ENCODE data around the gene NHERF1. TPM values are rescaled to one million over a fixed set of nuclear protein-coding genes. Genes with fewer than 3 reads are reported as not detected.

Gene NHERF1
- total and polyA plus RNA-seq, 2 donors (not counting 3 experiments of a cell fraction or from before 2014, with no cell fraction given): 24.4 to 26.9 TPM

GRCh38 chr17:74756891-74757290 lies 8.5 kb downstream of the NHERF1 start:
- Histone ChIP-seq H4K20me1 (replicated peaks; ENCODE audit: control insufficient read depth, extremely low read depth, insufficient read depth, low read length) (no peaks in the 10 kb centered on the region), H3K36me3 (ENCODE audit: control insufficient read depth in 2 of 2, extremely low read depth in 1 of 2, insufficient read depth in 2 of 2, low read length in 2 of 2) (no peaks in the 10 kb centered on the region), H3K9ac (replicated peaks; ENCODE audit: extremely low read depth, insufficient read depth, low read length) (no peak overlapping the region), H3K9me3 (replicated peaks; ENCODE audit: control insufficient read depth, insufficient read depth, low read length) (no peaks in the 10 kb centered on the region), H3K79me2 (ENCODE audit: control insufficient read depth, insufficient read depth, low read length) (no peaks in the 10 kb centered on the region), H3K9me1 (replicated peaks; ENCODE audit: control insufficient read depth, extremely low read depth, insufficient read depth, low read length) (no peaks in the 10 kb centered on the region), H3K4me1 (ENCODE audit: control insufficient read depth, extremely low read depth, insufficient read depth, low read length) (peaks cover 7% of the 10 kb centered on the region), H3K27me3 (ENCODE audit: control insufficient read depth in 2 of 2, insufficient read depth in 2 of 2, low read length in 2 of 2) (no peaks in the 10 kb centered on the region), H2AFZ (ENCODE audit: low read depth, low read length) (no peak overlapping the region), H3K27ac (ENCODE audit: insufficient read depth, low read depth, low read length) (no peak overlapping the region), H3K4me3 (replicated peaks in 1 of 3; ENCODE audit: insufficient read depth in 1 of 3, low read depth in 1 of 3, low read length in 3 of 3) (no peak overlapping the region), H3K4me2 (ENCODE audit: insufficient read depth, low read length) (no peak overlapping the region)
- ChIA-PET POLR2A (interaction anchor here (0.5 to 0.9 kb wide), 2 partner anchors 18 to 19 kb away, joined by 4 to 5 read pairs; partner anchors contain the start of gene NAT9), CTCF (interaction anchor here (0.9 to 3.5 kb wide), 3 partner anchors 12 to 20 kb away, joined by 3 to 14 read pairs (median 8); partner anchors contain the start of gene RAB37)
- intact Hi-C loops (cut with micrococcal nuclease) (loop anchor here (1.0 kb wide), 1 partner anchor 8 kb away; no protein-coding TSS in a partner anchor), dilution Hi-C loops (cut with MboI; ENCODE audit: extremely low pct_ligation_motif_present, low sequenced_read_pairs) (no loop called here)
- no peak for TF ChIP-seq MAX (IDR thresholded peaks at IDR 0.05; ENCODE audit: insufficient read depth, insufficient read length)
- TF ChIP-seq EZH2 (IDR thresholded peaks at IDR 0.05; ENCODE audit: borderline replicate concordance, low read depth, low read length, severe bottlenecking): no peak
- no peak for TF ChIP-seq CTCF (IDR thresholded peaks at IDR 0.05; ENCODE audit: extremely low read depth in 1 of 2, insufficient read depth in 1 of 2, low read depth in 1 of 2, low read length in 2 of 2)
- TF ChIP-seq MYC (IDR thresholded peaks at IDR 0.05; ENCODE audit: low read depth, low read length): no peak
- no peak for TF ChIP-seq GATA2 (IDR thresholded peaks at IDR 0.05; ENCODE audit: insufficient read depth, insufficient read length, low read depth, low read length)
- no peak for TF ChIP-seq JUN (IDR thresholded peaks at IDR 0.05; ENCODE audit: borderline replicate concordance, insufficient read depth, insufficient read length, low read depth)
- TF ChIP-seq POLR2A (IDR thresholded peaks at IDR 0.05; ENCODE audit: low read depth, low read length): no peak
- TF ChIP-seq POLR2AphosphoS5 (IDR thresholded peaks at IDR 0.05; ENCODE audit: insufficient read depth, low read depth, low read length): no peak
- no peak for TF ChIP-seq FOS (IDR thresholded peaks at IDR 0.05; ENCODE audit: borderline replicate concordance, insufficient read depth, low read length)
- DNase-seq (ENCODE audit: low read depth, low spot score): no peak
- BruUV-seq (replicated peaks): no TSS peak
- FAIRE-seq: no peak
